Superior temporal gyrus (tissue), 1 donor: ENCODE data around the gene B3GNT7.
"Not testable (repeated sequence)": the region's sequence is repeated elsewhere in the genome, so short reads cannot be mapped to it uniquely, and the experiment has no call there.

ENCODE experiments used
- DNase-seq: peaks from one replicate; pipeline ENCODE4 v3.0.0-alpha.2; 2016; ENCODE audit errors: extremely low spot score

The B3GNT7 gene

GRCh38 chr2:231400681-231401080, 5.2 kb downstream of the B3GNT7 start:
- not testable (repeated sequence) for DNase-seq

GRCh38 chr2:231401101-231401500, 5.6 kb downstream of the B3GNT7 start:
- not testable (repeated sequence) for DNase-seq

- DNase-seq, result not testable (repeated sequence)
Observed at GRCh38 chr2:231403421-231404182, 8.1 kb downstream of the B3GNT7 start.

- DNase-seq, result not testable (repeated sequence)
Observed at GRCh38 chr2:231404183-231404578, 8.7 kb downstream of the B3GNT7 start.

GRCh38 chr2:231405601-231406367, 10.3 kb downstream of the B3GNT7 start:
- DNase-seq, result not testable (repeated sequence)

GRCh38 chr2:231407686-231408085, 12.2 kb downstream of the B3GNT7 start:
- DNase-seq, result not testable (repeated sequence)

- not testable (repeated sequence) for DNase-seq
Observed at GRCh38 chr2:231408304-231408703, 12.8 kb downstream of the B3GNT7 start.

GRCh38 chr2:231409776-231410175, 14.3 kb downstream of the B3GNT7 start:
- DNase-seq, result no peak

- DNase-seq, result no peak
Observed at GRCh38 chr2:231410293-231411004, 14.9 kb downstream of the B3GNT7 start.

GRCh38 chr2:231411237-231411636, 15.7 kb downstream of the B3GNT7 start:
- no peak for DNase-seq

GRCh38 chr2:231411831-231412617, 16.5 kb downstream of the B3GNT7 start:
- DNase-seq, result peak; percentile 86

- no peak for DNase-seq
Observed at GRCh38 chr2:231412618-231412963, 17.1 kb downstream of the B3GNT7 start.

GRCh38 chr2:231413456-231413855, 17.9 kb downstream of the B3GNT7 start:
- DNase-seq, result no peak

GRCh38 chr2:231413921-231414476, 18.5 kb downstream of the B3GNT7 start:
- no peak for DNase-seq

GRCh38 chr2:231415029-231415428, 19.5 kb downstream of the B3GNT7 start:
- no peak for DNase-seq

- no peak for DNase-seq
Observed at GRCh38 chr2:231418820-231419640, 23.5 kb downstream of the B3GNT7 start.

GRCh38 chr2:231421051-231421580, 25.6 kb downstream of the B3GNT7 start:
- DNase-seq, result no peak

GRCh38 chr2:231422056-231422455, 26.5 kb downstream of the B3GNT7 start:
- no peak for DNase-seq

- no peak for DNase-seq
Observed at GRCh38 chr2:231423176-231423575, 27.7 kb downstream of the B3GNT7 start.

- DNase-seq, result no peak
Observed at GRCh38 chr2:231425291-231425810, 29.8 kb downstream of the B3GNT7 start.
